Stimulated activated CD4-positive, alpha-beta T cell treated with anti-CD3 and anti-CD28 coated beads, TNF-alpha, amount 100 ng/mL, for 48 hours (primary cell): ENCODE measurements around the gene ALDH3A1.

Experiments
- DNase-seq, 3 donors: peaks; one replicate each; pipeline ENCODE4 v3.0.0-alpha.2; 2020; ENCODE audit warnings: low read depth in 3 of 3

ALDH3A1 gene

GRCh38 chr17:19741832-19742457 lies 6.2 kb downstream of the ALDH3A1 start:
- DNase-seq: no peak

DNA sequence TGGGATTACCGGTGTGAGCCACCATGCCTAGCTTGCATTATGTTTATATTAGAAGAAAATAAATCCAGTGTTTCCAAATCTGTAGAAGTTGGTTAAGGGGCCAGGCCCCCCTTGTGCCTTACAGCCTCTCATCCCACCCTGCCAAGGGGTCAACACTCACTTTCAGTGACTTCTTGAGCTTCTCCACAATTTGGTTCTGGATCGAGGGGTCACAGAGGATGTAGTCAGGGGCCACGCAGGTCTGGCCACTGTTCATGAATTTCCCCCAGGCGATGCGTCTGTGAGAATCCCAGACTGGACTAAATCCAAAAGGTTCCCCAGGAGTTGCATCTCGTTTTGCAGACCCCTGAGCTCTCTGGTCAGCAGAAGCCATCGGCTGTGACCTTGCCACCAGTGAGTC lies 7.2 kb downstream of the ALDH3A1 start:
- DNase-seq: no peak

DNA sequence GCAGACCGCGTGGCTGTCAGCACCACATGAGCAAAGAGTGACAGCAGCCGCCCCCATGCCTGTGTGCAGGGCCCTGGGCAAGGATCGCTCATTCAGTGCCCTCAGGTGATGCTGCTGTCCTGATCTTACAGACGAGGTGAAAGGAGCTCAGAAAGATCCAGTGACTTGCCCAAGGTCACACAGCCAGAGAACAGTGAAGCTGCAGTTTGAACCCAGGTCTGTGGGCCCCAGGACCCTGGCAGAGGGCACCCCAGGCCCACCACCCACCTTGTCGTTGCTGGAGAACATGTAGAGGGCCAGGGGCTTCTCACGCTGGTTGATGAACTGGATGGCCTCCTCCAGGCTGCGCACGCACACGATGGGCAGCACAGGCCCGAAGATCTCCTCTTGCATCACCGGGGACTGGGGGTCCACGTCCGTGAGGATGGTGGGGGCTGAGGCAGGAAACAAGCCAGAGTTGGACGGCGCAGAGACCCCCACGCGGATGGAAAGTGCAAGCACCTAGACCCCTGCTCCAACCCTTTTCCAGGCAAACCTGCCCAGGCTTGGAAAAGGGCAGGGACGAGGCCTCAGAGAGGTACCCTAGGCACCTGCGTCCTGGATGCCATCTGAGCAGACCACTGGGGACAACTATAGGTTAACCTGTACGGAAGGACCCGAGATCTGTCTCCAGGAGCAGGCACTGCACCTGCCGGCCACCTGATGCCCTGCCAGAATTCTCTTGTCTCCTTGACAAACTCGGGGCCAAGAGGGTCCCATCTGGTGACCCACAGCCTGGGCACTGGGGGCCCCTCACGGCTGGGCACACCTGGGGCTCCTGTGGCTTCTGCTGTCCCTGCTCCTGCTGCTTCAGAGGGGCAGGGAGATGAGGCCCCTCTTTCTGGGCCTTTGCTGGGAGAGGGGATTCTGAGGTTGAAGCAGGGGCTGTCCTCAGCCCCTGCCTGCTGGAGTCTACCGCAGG lies 8.6 kb downstream of the ALDH3A1 start:
- no peak for DNase-seq

DNA sequence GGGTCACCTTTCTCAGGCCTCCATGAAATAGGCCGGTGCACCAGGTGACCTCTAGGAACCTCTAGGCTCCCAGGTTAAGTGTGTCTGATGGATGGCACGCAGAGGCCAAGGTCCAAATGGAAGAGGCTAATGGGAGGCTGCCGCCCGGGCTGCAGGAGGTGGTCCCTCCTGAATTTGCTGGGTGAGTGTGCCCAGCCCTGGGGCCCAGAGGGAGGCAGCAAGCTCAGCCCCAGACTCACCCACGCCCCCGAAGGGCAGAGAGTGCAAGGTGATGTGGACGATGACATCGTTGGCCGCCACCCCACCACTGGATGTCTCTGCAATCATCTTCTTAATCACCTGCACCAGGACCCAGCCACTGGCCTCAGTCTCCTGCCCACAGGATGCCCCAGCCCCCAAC lies 9.3 kb downstream of the ALDH3A1 start:
- no peak for DNase-seq

GRCh38 chr17:19738073-19738449 lies 10.0 kb downstream of the ALDH3A1 start:
- no peak for DNase-seq

DNA sequence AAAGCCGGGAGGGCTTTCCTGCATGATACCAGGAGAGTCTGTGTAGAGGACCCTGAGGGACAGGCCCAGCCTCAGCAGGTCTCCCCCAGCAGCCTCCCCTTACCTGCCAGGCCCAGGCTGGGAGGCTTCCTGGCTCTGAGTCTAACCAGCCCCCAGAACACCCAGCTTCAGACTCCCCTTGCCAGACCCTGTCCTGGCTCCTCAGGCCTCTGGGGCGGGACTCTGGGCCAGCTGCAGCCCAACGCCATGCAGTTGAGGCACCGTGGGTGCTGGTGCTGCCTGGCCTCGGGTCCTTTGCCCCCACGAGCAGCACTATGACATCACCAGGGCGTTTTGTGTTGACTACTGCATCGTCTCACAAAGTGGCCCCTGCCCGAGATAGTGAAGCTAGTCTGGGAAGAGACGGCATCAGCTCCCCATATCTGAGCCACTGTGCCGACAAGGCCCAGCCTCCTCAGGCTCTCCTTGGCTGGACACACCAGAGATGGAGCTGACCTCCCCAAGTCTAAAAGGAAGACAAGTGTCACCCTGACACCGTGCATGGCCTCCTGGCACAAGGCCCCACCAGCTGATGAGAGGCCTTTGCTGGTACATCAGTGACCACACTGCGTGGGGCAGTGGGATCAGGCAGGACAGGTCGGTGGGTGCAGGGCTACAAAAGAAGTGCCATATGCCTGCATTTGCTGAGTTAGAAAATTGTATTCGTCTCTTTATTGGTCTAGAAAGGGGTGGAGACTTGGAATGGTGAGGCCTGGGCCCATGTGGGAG lies 10.6 kb downstream of the ALDH3A1 start:
- no peak for DNase-seq

GRCh38 chr17:19736071-19736470 lies 12.0 kb downstream of the ALDH3A1 start:
- DNase-seq: no peak

GRCh38 chr17:19733953-19734526 lies 14.1 kb downstream of the ALDH3A1 start:
- no peak for DNase-seq

DNA sequence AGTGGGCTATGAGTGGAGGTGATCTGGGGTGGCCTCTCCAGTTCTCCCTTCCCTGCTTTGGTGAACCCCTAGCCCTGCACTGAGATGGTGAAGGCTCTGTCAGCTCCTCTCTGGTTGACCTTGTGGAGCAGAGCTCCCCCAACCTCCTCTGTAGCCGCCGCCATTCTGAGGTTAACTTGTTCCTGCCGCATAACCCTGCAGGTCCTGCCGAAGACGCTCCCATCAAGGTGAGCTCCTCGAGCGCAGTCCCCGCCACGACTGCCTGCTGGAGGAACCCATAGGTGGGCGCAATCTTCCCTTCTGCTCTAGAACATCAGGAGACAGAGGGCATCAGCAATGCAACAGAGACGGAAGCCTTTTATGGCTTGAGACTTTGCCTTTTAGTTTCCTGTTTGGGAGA lies 16.5 kb downstream of the ALDH3A1 start:
- no peak for DNase-seq

DNA sequence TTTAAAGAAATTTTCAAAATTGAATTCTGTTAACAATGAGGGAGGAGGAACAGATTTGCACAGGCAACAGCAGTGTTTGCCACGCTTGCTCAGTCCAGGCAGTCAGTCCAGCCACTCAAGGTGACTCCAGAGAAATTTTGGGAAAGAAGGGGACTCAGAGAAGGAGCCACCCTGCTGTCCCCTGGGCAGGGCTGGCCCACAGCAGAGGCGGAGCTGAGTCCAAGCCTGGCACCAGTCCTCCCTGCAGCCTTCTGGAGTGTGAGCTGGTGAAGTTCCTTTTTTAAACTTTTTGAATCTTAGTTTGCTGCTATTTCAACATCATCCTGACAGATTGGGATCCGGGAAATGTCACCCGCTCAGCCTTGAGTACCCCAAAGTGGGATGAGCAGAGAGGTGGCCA lies 17.3 kb downstream of the ALDH3A1 start:
- no peak for DNase-seq

DNA sequence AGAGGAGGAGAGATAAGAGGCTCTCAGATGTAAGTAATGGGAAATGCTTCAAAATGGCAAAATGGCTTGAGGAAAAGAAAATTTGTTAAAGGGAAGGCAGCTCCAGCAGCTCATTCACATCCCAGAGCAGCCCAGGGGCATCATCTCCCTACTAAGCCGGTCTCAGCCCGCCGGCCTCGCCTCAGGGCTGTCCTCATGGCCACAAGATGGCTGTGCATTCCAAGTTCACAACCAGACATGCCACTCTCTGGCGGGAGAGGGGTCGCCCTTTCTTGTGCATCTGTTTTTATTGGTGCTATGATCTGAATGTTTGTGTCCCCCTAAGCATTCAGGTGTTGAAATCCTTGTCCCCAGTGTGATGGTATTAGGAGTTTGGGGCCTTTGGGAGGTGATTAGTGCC lies 18.2 kb downstream of the ALDH3A1 start:
- DNase-seq: no peak

- DNase-seq: no peak
These were observed 20.0 kb downstream of the ALDH3A1 start for GRCh38 chr17:19728084-19728495.

- no peak for DNase-seq
These were observed 20.5 kb downstream of the ALDH3A1 start for GRCh38 chr17:19727501-19728078.

GRCh38 chr17:19726631-19727376 lies 21.3 kb downstream of the ALDH3A1 start:
- DNase-seq: no peak

DNA sequence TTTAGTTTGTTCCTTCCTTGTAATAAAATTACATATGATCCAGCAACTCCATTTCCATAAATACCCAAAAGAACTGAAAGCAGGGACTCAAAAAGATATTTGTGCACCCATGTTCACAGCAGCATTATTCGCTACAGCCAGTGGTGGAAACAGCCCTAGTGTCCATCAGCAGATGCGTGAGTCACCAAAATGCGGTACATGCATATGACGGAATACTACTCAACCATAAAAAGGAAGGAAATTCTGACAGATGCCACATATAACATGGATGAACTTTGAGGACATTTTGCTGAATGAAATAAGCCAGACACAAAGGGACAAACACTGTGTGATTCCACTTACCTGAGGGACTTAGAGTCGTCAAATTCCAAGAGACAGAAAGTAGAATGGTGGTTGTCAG lies 22.6 kb downstream of the ALDH3A1 start:
- DNase-seq: no peak

GRCh38 chr17:19724501-19725420 lies 23.3 kb downstream of the ALDH3A1 start:
- peak; percentile 33 to 38 (median 36) for DNase-seq

- DNase-seq: no peak
These were observed 24.1 kb downstream of the ALDH3A1 start for GRCh38 chr17:19723964-19724363.

DNA sequence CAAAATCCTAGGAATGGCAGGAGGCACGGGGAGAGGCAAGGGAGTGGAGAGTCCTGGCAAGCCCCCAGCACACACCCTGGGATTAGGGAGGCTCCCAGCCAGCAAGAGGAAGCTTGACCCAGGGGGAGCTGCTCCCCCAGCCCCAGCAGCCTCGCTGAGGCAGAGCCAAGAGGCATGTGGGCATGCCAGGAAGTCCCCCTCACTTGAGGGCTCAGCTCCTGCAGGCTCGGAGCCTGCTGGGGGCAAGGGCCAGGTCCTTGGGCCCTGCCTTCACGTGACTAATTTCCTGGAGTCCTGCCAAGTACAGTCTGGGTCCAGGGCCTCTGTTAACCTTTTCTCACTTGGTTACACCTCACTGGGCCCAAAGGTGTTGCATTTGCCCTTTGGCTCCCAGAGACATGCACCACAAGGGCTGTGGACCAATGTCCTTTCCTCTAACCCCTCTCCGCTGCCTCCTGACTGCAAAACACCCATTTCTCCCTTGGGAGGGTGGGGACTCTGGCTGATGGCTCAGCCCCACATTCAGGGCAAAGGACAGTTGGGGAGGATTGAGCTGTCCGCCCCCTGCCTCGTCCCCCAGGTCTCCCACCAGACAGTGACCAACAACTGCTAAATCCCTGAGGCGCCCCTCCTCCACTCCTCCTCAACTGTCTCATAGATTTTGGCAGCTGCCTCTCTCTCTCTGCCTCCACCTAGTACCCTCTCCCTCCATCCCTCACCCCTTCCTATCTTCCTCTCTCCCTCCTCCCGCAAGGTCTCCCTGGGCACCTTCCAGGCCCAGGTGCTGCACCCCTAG lies 27.3 kb downstream of the ALDH3A1 start:
- no peak for DNase-seq

DNA sequence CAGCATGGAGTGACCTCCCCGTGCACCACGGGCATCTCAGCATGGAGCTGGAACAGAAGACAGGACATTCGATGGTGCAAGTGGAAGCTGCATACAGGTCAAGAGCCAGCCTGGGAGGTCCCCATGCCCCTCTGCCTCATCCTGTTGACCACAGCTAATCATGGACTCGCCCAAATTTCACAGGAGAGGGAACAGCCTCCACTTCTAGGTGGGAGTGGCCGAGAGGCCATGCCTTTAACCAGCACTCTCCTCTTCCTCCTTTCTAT lies 28.0 kb downstream of the ALDH3A1 start:
- DNase-seq: no peak
